Progenitor cell of endocrine pancreas (in vitro differentiated cells): ENCODE results near the gene ZNF273. TPM values are rescaled to one million over a fixed set of nuclear protein-coding genes. Genes with fewer than 3 reads are reported as not detected.
"Not testable (repeated sequence)": the region's sequence is repeated elsewhere in the genome, so short reads cannot be mapped to it uniquely, and the experiment has no call there.

Experiments used
- DNase-seq: peaks from one replicate; pipeline ENCODE4 v3.0.0; 2021; ENCODE audit warnings: low spot score; ENCODE audit not compliant: unreplicated experiment
- H3K27ac Mint-ChIP-seq: 2 replicates; pipeline ENCODE4 v1.8.0; 2021; ENCODE audit warnings: mild to moderate bottlenecking, moderate library complexity, mixed read lengths
- H3K27me3 Mint-ChIP-seq: 2 replicates; pipeline ENCODE4 v1.8.0; 2021; ENCODE audit warnings: mixed read lengths
- H3K36me3 Mint-ChIP-seq: 2 replicates; pipeline ENCODE4 v1.8.0; 2022; ENCODE audit warnings: mixed read lengths; ENCODE audit not compliant: insufficient read depth
- H3K4me1 Mint-ChIP-seq: 2 replicates; pipeline ENCODE4 v1.8.0; 2021; ENCODE audit warnings: low read depth, mixed read lengths
- H3K4me3 Mint-ChIP-seq: 2 replicates; pipeline ENCODE4 v1.8.0; 2021; ENCODE audit warnings: low read depth, mild to moderate bottlenecking, moderate library complexity, mixed read lengths
- H3K9me3 Mint-ChIP-seq: 2 replicates; pipeline ENCODE4 v1.8.0; 2021; ENCODE audit warnings: low read depth, mixed read lengths
- long read RNA-seq: library from polyadenylated mRNA; unstranded; transcript quantifications from one replicate; pipeline ENCODE4 v2.0.0, GENCODE V29; 2020
- total RNA-seq: library from RNA; stranded (reverse); gene quantifications from 2 replicates; pipeline ENCODE4 v1.2.1, GENCODE V29; 2021
- TF ChIP-seq, protein P1 (sequence below): fragments of 200-600 bp; sonication (generic); IDR thresholded peaks from one replicate; pipeline ENCODE4 v1.5.0; 2021; ENCODE audit warnings: antibody characterized with exemption, mild to moderate bottlenecking; ENCODE audit not compliant: unreplicated experiment

The ZNF273 gene
- total RNA-seq: 12.3 and 13.7 TPM in 2 replicates
- long read RNA-seq, transcript ZNF273-201 (5 exons, 3,757 nt): minor isoform, 7 of 28 reads
- long read RNA-seq, transcript ZNF273-204 (4 exons, 2,000 nt): major isoform, 8 of 28 reads
- long read RNA-seq, partial matches to known transcripts: 1 of 28 reads
- long read RNA-seq, other reads (novel, unspliced or antisense): 12 of 28 reads

DNA sequence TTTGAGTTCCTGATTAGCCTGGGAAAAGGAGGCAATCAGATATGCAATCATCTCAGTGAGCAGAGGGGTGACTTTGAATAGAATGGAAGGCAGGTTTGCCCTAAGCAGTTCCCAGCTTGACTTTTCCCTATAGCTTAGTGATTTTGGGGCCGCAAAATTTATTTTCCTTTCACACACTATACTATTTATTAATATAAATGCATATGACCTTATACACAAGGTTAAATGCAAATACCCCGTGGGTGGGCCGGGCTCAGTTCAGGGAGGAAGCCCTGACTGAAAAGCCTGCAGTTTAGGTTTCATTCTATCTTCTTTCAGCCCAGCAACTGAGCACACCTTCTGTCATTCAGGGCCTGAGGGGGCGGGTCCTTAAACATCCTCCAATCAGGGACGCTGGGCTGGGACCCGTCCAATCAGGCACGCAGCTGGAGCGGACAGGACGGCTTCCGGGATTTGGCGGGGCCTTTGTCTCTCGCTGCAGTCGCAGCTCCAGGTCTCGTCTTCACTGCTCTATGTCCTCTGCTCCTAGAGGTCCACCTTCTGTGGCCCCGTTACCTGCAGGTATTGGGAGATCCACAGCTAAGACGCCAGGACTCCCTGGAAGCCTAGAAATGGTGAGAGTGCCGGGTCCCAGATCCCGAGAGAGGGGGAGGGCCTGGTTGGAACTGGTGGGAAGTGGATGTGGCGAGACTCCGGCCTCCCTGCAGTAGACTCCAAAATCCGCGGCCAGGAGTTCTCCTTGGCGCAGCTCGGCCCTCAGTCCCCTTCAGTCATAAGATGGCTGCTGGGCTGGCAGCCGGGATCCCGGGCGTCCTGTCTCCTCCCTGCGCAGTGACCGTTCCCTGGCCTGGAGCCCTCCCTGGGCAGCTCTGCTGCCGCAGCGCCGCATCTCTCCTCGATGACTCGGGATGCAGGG, at the start of gene ZNF273:
ZNF273 (plus strand) TSS at position 468 of the 916 bp plus-strand sequence; CDS start at position 513, 45 bp downstream.
- Mint-ChIP-seq H3K4me3 (peak within 1 kb of the TSS; percentile 99), H3K27ac (peak within 1 kb of the TSS; percentile 100), H3K9me3 (no peaks in the 10 kb centered on the region), H3K4me1 (peaks cover 33% of the 10 kb centered on the region), H3K27me3 (no peaks in the 10 kb centered on the region), H3K36me3 (peaks cover 1% of the 10 kb centered on the region)
- peak; percentile 79 for DNase-seq
- TF ChIP-seq, protein P1, sequence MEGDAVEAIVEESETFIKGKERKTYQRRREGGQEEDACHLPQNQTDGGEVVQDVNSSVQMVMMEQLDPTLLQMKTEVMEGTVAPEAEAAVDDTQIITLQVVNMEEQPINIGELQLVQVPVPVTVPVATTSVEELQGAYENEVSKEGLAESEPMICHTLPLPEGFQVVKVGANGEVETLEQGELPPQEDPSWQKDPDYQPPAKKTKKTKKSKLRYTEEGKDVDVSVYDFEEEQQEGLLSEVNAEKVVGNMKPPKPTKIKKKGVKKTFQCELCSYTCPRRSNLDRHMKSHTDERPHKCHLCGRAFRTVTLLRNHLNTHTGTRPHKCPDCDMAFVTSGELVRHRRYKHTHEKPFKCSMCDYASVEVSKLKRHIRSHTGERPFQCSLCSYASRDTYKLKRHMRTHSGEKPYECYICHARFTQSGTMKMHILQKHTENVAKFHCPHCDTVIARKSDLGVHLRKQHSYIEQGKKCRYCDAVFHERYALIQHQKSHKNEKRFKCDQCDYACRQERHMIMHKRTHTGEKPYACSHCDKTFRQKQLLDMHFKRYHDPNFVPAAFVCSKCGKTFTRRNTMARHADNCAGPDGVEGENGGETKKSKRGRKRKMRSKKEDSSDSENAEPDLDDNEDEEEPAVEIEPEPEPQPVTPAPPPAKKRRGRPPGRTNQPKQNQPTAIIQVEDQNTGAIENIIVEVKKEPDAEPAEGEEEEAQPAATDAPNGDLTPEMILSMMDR: no peak

DNA sequence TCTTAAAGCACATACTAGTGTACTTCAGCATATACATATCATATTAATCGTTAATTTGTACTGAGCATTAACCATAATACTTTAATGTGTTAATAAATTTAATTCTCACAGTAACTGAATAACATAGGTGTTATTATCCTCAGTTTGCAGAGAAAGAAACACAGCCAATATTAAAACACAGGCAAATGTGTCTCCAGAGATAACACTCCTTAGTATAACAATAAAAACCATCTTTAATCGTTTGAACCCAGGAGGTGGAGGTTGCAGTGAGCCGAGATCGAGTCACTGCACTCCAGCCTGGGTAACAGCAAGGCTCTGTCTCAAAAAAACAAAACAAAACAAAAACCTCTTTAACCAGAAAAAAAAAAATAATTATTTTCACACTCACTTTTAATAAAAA, 49.4 kb upstream of the ZNF273 start:
- no peak for DNase-seq
- H3K4me3 Mint-ChIP-seq: no peak overlapping the region
- TF ChIP-seq, protein P1: no peak
- no peak overlapping the region for H3K27ac Mint-ChIP-seq
- H3K4me1 Mint-ChIP-seq: no peaks in the 10 kb centered on the region
- no peaks in the 10 kb centered on the region for H3K27me3 Mint-ChIP-seq
- no peaks in the 10 kb centered on the region for H3K36me3 Mint-ChIP-seq
- H3K9me3 Mint-ChIP-seq: no peaks in the 10 kb centered on the region

DNA sequence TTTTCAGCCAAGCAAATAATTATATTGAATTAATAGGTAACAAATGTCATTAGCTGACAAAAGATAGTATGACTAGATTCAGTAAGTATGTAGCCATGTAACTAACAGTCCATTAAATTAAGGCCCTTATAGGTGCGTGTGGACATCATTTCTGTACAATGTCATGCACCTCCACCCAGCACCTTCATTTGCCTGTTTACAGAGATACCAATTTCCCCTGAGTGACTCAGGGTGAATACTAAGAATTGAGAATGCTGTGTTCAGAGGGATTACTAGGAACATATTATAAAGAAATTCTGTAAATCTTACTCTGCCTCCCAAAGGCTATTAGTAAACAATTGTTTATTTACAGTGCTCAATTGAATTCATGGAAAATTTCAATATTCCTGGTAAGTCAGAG, 48.1 kb upstream of the ZNF273 start:
- no peak overlapping the region for H3K4me3 Mint-ChIP-seq

DNA sequence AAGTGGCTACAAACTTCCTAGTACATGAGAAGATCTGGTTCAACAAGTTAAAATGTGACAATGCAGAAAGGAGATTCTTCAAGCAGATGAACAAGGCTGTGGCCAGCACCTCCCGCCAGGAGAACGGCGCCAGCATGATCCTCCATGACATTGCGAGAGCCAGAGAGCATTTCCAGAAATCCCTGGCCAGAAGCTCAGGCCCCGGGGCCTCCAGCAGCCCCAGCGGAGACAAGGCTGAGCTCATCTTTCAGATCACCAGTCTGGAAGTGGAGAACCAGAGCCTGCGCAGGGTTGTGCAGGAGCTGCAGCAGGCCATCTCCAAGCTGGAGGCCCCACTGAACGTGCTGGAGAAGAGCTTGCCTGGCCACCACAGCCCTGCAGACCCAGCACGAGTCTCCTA, 40.1 kb upstream of the ZNF273 start:
- no peaks in the 10 kb centered on the region for H3K27me3 Mint-ChIP-seq
- H3K9me3 Mint-ChIP-seq: peaks cover 20% of the 10 kb centered on the region
- no peaks in the 10 kb centered on the region for H3K36me3 Mint-ChIP-seq
- H3K4me1 Mint-ChIP-seq: no peaks in the 10 kb centered on the region
- no peak overlapping the region for H3K27ac Mint-ChIP-seq
- DNase-seq: no peak
- TF ChIP-seq, protein P1: no peak
- no peak overlapping the region for H3K4me3 Mint-ChIP-seq

More for the DNA sequence above, 48.1 kb upstream of the ZNF273 start:
- Mint-ChIP-seq H3K27me3 (no peaks in the 10 kb centered on the region), H3K36me3 (no peaks in the 10 kb centered on the region), H3K4me1 (no peaks in the 10 kb centered on the region), H3K27ac (no peak overlapping the region), H3K9me3 (no peaks in the 10 kb centered on the region)
- TF ChIP-seq, protein P1: no peak
- DNase-seq: no peak

DNA sequence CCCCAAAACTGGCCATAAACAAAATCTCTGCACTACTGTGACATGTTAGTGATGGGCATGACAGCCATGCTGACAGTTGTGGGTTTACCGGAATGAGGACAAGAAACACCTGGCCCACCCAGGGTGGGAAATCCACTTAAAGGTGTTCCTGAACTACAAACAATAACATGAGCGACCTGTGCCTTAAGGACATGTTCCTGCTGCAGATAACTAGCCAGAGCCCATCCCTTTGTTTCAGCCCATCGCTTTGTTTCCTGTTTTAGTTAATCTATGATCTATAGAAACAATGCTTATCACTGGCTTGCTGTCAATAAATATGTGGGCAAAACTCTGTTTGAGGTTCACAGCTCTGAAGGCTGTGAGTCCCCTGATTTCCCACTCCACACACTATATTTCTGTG, 39.5 kb upstream of the ZNF273 start:
- H3K9me3 Mint-ChIP-seq: peaks cover 23% of the 10 kb centered on the region
- not testable (repeated sequence) for H3K36me3 Mint-ChIP-seq, H3K4me1 Mint-ChIP-seq, H3K27ac Mint-ChIP-seq, H3K27me3 Mint-ChIP-seq, DNase-seq, H3K4me3 Mint-ChIP-seq
